K562 (cell line): ENCODE measurements around the gene MRM2. TPM values are rescaled to one million over a fixed set of nuclear protein-coding genes. Genes with fewer than 3 reads are reported as not detected.

Experiments used
- ATAC-seq: fragments of 200-7000 bp; cut with Tn5 transposase; 3 replicates; pipeline ENCODE4 v1.9.1; 2020; ENCODE audit warnings: moderate library complexity
- BruUV-seq: library from RNA; stranded (reverse); fragments of 400-500 nt; replicated peaks from 2 replicates; lab custom pipeline; 2021; lab: Mats Ljungman, UMichigan
- CTCF ChIA-PET: fragments of 300-600 bp; formaldehyde crosslinking; extraction: SDS; loops from one replicate; lab custom pipeline; 2021; ENCODE audit warnings: low intra/inter-chr PET ratio; lab: Yijun Ruan, JAX
- POLR2A ChIA-PET: fragments of 300-600, 350-650 bp; sonication (Branson Sonifier 250); formaldehyde crosslinking; extraction: SDS; loops from one replicate; lab custom pipeline; 2021; ENCODE audit warnings: antibody characterized with exemption, inconsistent platforms; lab: Yijun Ruan, JAX
- DNase-seq, 4 experiments: peaks; one replicate each; pipeline versions ENCODE4 v3.0.0 to v3.0.0-alpha.2; 2011 to 2018; ENCODE audit warnings: low spot score in 3 of 4, mixed read lengths in 3 of 4; ENCODE audit errors: extremely low read depth in 1 of 4
- FAIRE-seq: peaks from 2 replicates; lab custom pipeline; 2011; peaks lifted over from hg19 to GRCh38; lab: Jason Lieb, UNC
- H2AFZ ChIP-seq: 2 replicates; pipeline ENCODE4 v1.6.0; 2011; ENCODE audit warnings: low read depth, low read length, control low read depth, inconsistent platforms
- H3K27ac ChIP-seq: fragments of 200-600 bp; 3 replicates; pipeline ENCODE4 v1.8.0; 2011; ENCODE audit warnings: low read depth, mild to moderate bottlenecking, control low read depth, inconsistent platforms, low read length, moderate library complexity, mixed read lengths; ENCODE audit errors: extremely low read depth
- H3K27me3 ChIP-seq, 2 experiments: fragments of 300-600 bp in 1 of 2; 2 replicates in 1 of 2; 3 replicates in 1 of 2; pipeline versions ENCODE4 v1.6.0 to v1.8.0; 2011; ENCODE audit warnings: inconsistent platforms in 2 of 2, low read length in 2 of 2, mild to moderate bottlenecking in 1 of 2, mixed read lengths in 1 of 2, moderate library complexity in 1 of 2; ENCODE audit not compliant: control insufficient read depth in 2 of 2, insufficient read depth in 2 of 2
- H3K36me3 ChIP-seq: fragments of 300-600 bp; 3 replicates; pipeline ENCODE4 v1.8.0; 2011; ENCODE audit warnings: mild to moderate bottlenecking, low read length, inconsistent platforms; ENCODE audit not compliant: control insufficient read depth, insufficient read depth
- H3K4me1 ChIP-seq, 2 experiments: fragments of 200-600 bp in 1 of 2; replicated peaks in 1 of 2; 2 replicates in 1 of 2; 3 replicates in 1 of 2; pipeline versions ENCODE4 v1.5.1 to v1.8.0; 2011; ENCODE audit warnings: inconsistent platforms in 2 of 2, low read length in 2 of 2, mild to moderate bottlenecking in 1 of 2, mixed read lengths in 1 of 2, moderate library complexity in 1 of 2; ENCODE audit not compliant: control insufficient read depth in 2 of 2, insufficient read depth in 2 of 2
- H3K4me2 ChIP-seq: 2 replicates; pipeline ENCODE4 v1.6.1; 2011; ENCODE audit warnings: low read length, control low read depth, inconsistent platforms, mixed read lengths; ENCODE audit not compliant: insufficient read depth
- H3K4me3 ChIP-seq: fragments of 200-600 bp; sonication (generic), shearing (Covaris generic); 2 replicates; pipeline ENCODE4 v1.5.1; 2016; ENCODE audit warnings: control low read depth, inconsistent platforms
- H3K79me2 ChIP-seq: fragments of 200-600 bp; 3 replicates; pipeline ENCODE4 v1.8.0; 2011; ENCODE audit warnings: low read length, inconsistent platforms; ENCODE audit not compliant: control insufficient read depth, insufficient read depth
- H3K9ac ChIP-seq, 2 experiments: 2 replicates each; pipeline versions ENCODE4 v1.6.0 to v1.6.1; 2011; ENCODE audit warnings: low read depth in 2 of 2, low read length in 2 of 2, control low read depth in 1 of 2, inconsistent platforms in 1 of 2, mild to moderate bottlenecking in 1 of 2, mixed read lengths in 1 of 2; ENCODE audit not compliant: insufficient read depth in 1 of 2
- H3K9me1 ChIP-seq: one replicate; pipeline ENCODE4 v1.6.0; 2011; ENCODE audit warnings: inconsistent platforms, mild to moderate bottlenecking, low read length, moderate library complexity; ENCODE audit not compliant: control insufficient read depth, insufficient read depth
- H3K9me3 ChIP-seq: replicated peaks from 2 replicates; pipeline ENCODE4 v1.5.1; 2011; ENCODE audit warnings: low read depth, low read length, inconsistent platforms; ENCODE audit not compliant: control insufficient read depth, insufficient read depth
- H4K20me1 ChIP-seq: replicated peaks from 2 replicates; pipeline ENCODE4 v1.6.1; 2011; ENCODE audit warnings: low read length, inconsistent platforms, mixed read lengths; ENCODE audit not compliant: control insufficient read depth, insufficient read depth
- CBX1 ChIP-seq: sonication (generic); IDR thresholded peaks from 2 replicates; pipeline ENCODE4 v1.6.1; 2016; ENCODE audit warnings: antibody characterized with exemption, low read depth, mild to moderate bottlenecking
- CHD4 ChIP-seq: fragments of 200-600 bp; sonication (generic); IDR thresholded peaks from 3 replicates; pipeline ENCODE4 v1.6.1; 2012; ENCODE audit warnings: low read depth, mild to moderate bottlenecking, mixed read lengths, low read length, inconsistent platforms; ENCODE audit not compliant: insufficient read depth, insufficient replicate concordance, poor library complexity, severe bottlenecking
- CREBBP ChIP-seq: IDR thresholded peaks from one replicate; pipeline ENCODE4 v1.6.1; 2012; ENCODE audit warnings: low read depth, mild to moderate bottlenecking, control low read depth, inconsistent platforms, low read length
- FOXA1 ChIP-seq: fragments of 450-650 bp; IDR thresholded peaks from 2 replicates; pipeline ENCODE4 v1.6.1; 2016; ENCODE audit warnings: mild to moderate bottlenecking, borderline replicate concordance
- HMGN3 ChIP-seq: IDR thresholded peaks from 2 replicates; pipeline ENCODE4 v1.6.1; 2011; ENCODE audit warnings: borderline replicate concordance, low read depth, mild to moderate bottlenecking, mixed read lengths, low read length; ENCODE audit not compliant: insufficient read length; ENCODE audit errors: extremely low read depth
- HNRNPL ChIP-seq: fragments of 200-400 bp; formaldehyde crosslinking; IDR thresholded peaks from 2 replicates; pipeline ENCODE4 v1.6.1; 2017; ENCODE audit warnings: low read depth, mild to moderate bottlenecking, low read length
- NR3C1 ChIP-seq: sonication (generic); formaldehyde crosslinking; IDR thresholded peaks from 2 replicates; pipeline ENCODE4 v1.8.1; 2022; ENCODE audit warnings: missing genetic modification reagents
- SMAD1 ChIP-seq: fragments of 150-350 bp; IDR thresholded peaks from 2 replicates; pipeline ENCODE4 v1.6.1; 2014; ENCODE audit warnings: low read length, low read depth; ENCODE audit not compliant: partially characterized antibody
- SPI1 ChIP-seq: IDR thresholded peaks from 2 replicates; pipeline ENCODE4 v1.6.1; 2011; ENCODE audit warnings: low read depth, low read length, control low read depth, borderline replicate concordance
- TAF1 ChIP-seq: IDR thresholded peaks from 2 replicates; pipeline ENCODE4 v1.6.1; 2011; ENCODE audit warnings: mild to moderate bottlenecking, low read length, moderate library complexity; ENCODE audit not compliant: insufficient read depth, control insufficient read depth, severe bottlenecking; ENCODE audit errors: extremely low read depth
- TCF3 ChIP-seq: sonication (generic); formaldehyde crosslinking; IDR thresholded peaks from 2 replicates; pipeline ENCODE4 v1.4.0; 2020; ENCODE audit warnings: mild to moderate bottlenecking, missing genetic modification reagents
- YY1 ChIP-seq, 3 experiments: IDR thresholded peaks; 2 replicates each; pipeline ENCODE4 v1.6.1; 2011; ENCODE audit warnings: low read length in 2 of 3, mild to moderate bottlenecking in 2 of 3, moderate library complexity in 2 of 3, borderline replicate concordance in 1 of 3, control low read depth in 1 of 3, low read depth in 1 of 3; ENCODE audit not compliant: insufficient read depth in 3 of 3, insufficient replicate concordance in 2 of 3, control insufficient read depth in 1 of 3, insufficient read length in 1 of 3; ENCODE audit errors: extremely low read depth in 1 of 3
- ZNF586 ChIP-seq: fragments of 450-650 bp; formaldehyde crosslinking; conservative IDR thresholded peaks from 2 replicates; pipeline ENCODE4 v1.4.0; 2020; ENCODE audit warnings: mild to moderate bottlenecking, moderate library complexity
- WGBS: fragments of 100-300 bp; shearing (Covaris generic); methylation state at CpG from one replicate; pipeline ENCODE4 v1.1.6; 2016; ENCODE audit warnings: low coverage, mixed read lengths; ENCODE audit not compliant: insufficient coverage; ENCODE audit errors: missing lambda C conversion rate; 5-methylcytosine and 5-hydroxymethylcytosine counted together
- in situ Hi-C: fragments of 300-500 bp; cut with MboI; formaldehyde crosslinking; loops from 4 replicates; pipeline ENCODE4 v1.15.0; 2018; ENCODE audit warnings: inconsistent platforms, mixed read lengths
- intact Hi-C: fragments of 100-400 bp; cut with micrococcal nuclease; formaldehyde crosslinking; loops from 2 replicates; pipeline ENCODE4 v1.14.2; 2022
- polyA plus RNA-seq, 8 experiments: library from polyadenylated mRNA; depleted of rRNA in 4 of 8; stranded (reverse) in 5 of 8; unstranded in 3 of 8; fragments of >200 nt; fragmentation: Nextera tagmentation in 2 of 8; fragmentation: Illumina TruSeq in 1 of 8; extraction: Ambion mirVana in 2 of 8; extraction: Trizol in 1 of 8; gene quantifications; 2 replicates each; pipeline versions ENCODE4 v1.2.1 to v1.2.3, GENCODE V29; 2011 to 2014; ENCODE audit warnings: inconsistent platforms in 1 of 8, missing spikeins in 1 of 8
- total RNA-seq, 7 experiments: library from RNA; depleted of rRNA in 6 of 7; stranded (reverse); fragments of >200 nt in 6 of 7; fragmentation: Illumina TruSeq in 2 of 7; extraction: Trizol in 2 of 7; gene quantifications; 2 replicates each; pipeline versions ENCODE4 v1.2.1 to v1.2.3, GENCODE V29; 2011 to 2021; ENCODE audit warnings: low replicate concordance in 1 of 7
- TF ChIP-seq, protein P1 (sequence below): conservative IDR thresholded peaks from 2 replicates; pipeline ENCODE4 v1.6.1; 2011; ENCODE audit warnings: low read depth, mild to moderate bottlenecking, low read length; ENCODE audit not compliant: control insufficient read depth
- TF ChIP-seq, protein P2 (sequence below): fragments of 250-450 bp; sonication (Bioruptor Pico); IDR thresholded peaks from 2 replicates; pipeline ENCODE4 v1.5.0; 2020; ENCODE audit warnings: mild to moderate bottlenecking

MRM2 gene
- total and polyA plus RNA-seq, 9 of the 15 experiments (the other 6 are each of a cell fraction or from before 2014, with no cell fraction given) = 32.4 to 116 (median 50.5) TPM

GRCh38 chr7:2208712-2209111, 33.3 kb downstream of the MRM2 start (continued):
- TF ChIP-seq, protein P1, sequence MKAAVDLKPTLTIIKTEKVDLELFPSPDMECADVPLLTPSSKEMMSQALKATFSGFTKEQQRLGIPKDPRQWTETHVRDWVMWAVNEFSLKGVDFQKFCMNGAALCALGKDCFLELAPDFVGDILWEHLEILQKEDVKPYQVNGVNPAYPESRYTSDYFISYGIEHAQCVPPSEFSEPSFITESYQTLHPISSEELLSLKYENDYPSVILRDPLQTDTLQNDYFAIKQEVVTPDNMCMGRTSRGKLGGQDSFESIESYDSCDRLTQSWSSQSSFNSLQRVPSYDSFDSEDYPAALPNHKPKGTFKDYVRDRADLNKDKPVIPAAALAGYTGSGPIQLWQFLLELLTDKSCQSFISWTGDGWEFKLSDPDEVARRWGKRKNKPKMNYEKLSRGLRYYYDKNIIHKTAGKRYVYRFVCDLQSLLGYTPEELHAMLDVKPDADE = no peak
- TF ChIP-seq YY1 (IDR thresholded peaks at IDR 0.05; ENCODE audit: borderline replicate concordance in 1 of 3, control insufficient read depth in 1 of 3, extremely low read depth in 1 of 3, insufficient read depth in 3 of 3, insufficient read length in 1 of 3, insufficient replicate concordance in 2 of 3, low read depth in 1 of 3, low read length in 2 of 3) (no peak), ZNF586 (CRISPR knock-in tag) (no peak)

DNA sequence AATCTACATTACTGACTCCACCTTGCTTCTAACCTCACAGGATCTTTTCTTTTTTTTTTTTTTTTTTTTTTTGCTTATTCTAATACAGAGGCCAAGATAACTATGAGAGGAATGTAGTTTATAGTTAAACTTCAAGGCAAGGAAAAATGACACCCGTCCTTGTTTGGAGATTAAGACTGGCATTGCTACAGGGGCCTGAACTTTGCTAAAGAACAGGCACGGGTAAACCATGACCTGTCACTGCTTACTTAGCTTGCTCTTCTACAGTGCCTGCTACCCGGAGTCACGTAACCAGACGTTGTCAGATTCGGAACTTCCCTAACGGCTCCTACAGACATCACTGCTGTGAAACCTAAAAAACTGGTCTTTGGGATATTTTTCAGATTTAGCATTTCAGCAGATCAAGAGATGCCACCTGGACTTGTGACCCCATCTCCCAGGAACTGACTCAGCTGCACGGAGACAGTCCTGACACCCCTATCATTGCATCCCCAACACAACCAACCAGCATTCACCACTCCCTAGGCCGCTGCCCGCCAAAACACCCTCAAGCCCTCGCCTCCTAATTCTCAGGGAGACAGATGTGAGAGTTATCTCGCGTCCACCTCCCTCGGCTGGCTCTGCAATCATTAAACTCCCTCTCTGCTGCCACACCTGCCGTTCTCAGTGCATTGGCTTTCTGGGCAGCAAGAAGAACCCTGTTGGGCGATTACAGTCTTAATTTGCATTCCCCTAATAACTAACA, 36.8 kb downstream of the MRM2 start:
- FAIRE-seq (no peak), ATAC-seq (no peak), DNase-seq (no peak)
- intact Hi-C loops = loop anchor here (10.0 kb wide), 1 partner anchor 630 kb away; the partner anchor contains the start of gene PSMG3
- BruUV-seq = no TSS peak
- in situ Hi-C loops = loop anchor here (10.0 kb wide), 1 partner anchor 620 kb away; no protein-coding TSS in a partner anchor
- 79% methylated on average over 16 of the region's 16 CpGs for WGBS
- Histone ChIP-seq H3K9me3 (no peaks in the 10 kb centered on the region), H3K27ac (no peak overlapping the region), H3K79me2 (no peaks in the 10 kb centered on the region), H3K9me1 (no peaks in the 10 kb centered on the region), H3K4me2 (no peak overlapping the region), H4K20me1 (no peaks in the 10 kb centered on the region; the same call in none of the 2 replicates), H3K4me1 (peaks cover 0 to 15% of the 10 kb centered on the region in 2 experiments; a peak in 1 of 5 replicates), H3K27me3 (no peaks in the 10 kb centered on the region), H3K4me3 (no peak overlapping the region), H3K36me3 (peaks cover 63% of the 10 kb centered on the region; the same call in 2 of the 3 replicates), H3K9ac (no peak overlapping the region), H2AFZ (no peak overlapping the region)
- POLR2A ChIA-PET = interaction anchor here (2.1 kb wide), 1 partner anchor 10 kb away, joined by 5 read pairs; no protein-coding TSS in a partner anchor
- CTCF ChIA-PET = no interaction called here
- no peak for TF ChIP-seq SPI1
- TF ChIP-seq CHD4 = no peak
- no peak for TF ChIP-seq NR3C1 (CRISPR knock-in tag)
- no peak for TF ChIP-seq HMGN3
- TF ChIP-seq SMAD1 = no peak
- no peak for TF ChIP-seq TCF3 (CRISPR knock-in tag)
- no peak for TF ChIP-seq CREBBP
- no peak for TF ChIP-seq HNRNPL
- no peak for TF ChIP-seq CBX1
- TF ChIP-seq FOXA1 = no peak
- TF ChIP-seq TAF1 = no peak
- TF ChIP-seq, protein P2, sequence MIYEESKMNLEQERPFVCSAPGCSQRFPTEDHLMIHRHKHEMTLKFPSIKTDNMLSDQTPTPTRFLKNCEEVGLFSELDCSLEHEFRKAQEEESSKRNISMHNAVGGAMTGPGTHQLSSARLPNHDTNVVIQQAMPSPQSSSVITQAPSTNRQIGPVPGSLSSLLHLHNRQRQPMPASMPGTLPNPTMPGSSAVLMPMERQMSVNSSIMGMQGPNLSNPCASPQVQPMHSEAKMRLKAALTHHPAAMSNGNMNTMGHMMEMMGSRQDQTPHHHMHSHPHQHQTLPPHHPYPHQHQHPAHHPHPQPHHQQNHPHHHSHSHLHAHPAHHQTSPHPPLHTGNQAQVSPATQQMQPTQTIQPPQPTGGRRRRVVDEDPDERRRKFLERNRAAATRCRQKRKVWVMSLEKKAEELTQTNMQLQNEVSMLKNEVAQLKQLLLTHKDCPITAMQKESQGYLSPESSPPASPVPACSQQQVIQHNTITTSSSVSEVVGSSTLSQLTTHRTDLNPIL (CRISPR knock-in tag) = no peak
